Motor neuron (in vitro differentiated cells): Measurements from ENCODE around the gene ITGA8. TPM values are rescaled to one million over a fixed set of nuclear protein-coding genes. Genes with fewer than 3 reads are reported as not detected.
A peak's percentile ranks its signal among the peaks of the same experiment; 100 is the strongest.

Experiments used
- ATAC-seq, 8 experiments: fragments of 200-7000 bp; cut with Tn5 transposase; replicated peaks in 6 of 8; 2 replicates each; pipeline ENCODE4 v1.8.0; 2021; ENCODE audit warnings: mild to moderate bottlenecking in 8 of 8, moderate library complexity in 8 of 8
- H3K27ac ChIP-seq, 2 donors: fragments of 250-450 bp; sonication (Bioruptor Pico); 2 replicates each; pipeline ENCODE4 v1.9.0; 2021; ENCODE audit warnings: antibody characterized with exemption in 2 of 2, mild to moderate bottlenecking in 2 of 2, moderate library complexity in 1 of 2
- H3K4me1 ChIP-seq, 2 donors: fragments of 250-450 bp; sonication (Bioruptor Pico); replicated peaks in 1 of 2; 2 replicates each; pipeline ENCODE4 v1.6.1; 2021; ENCODE audit warnings: antibody characterized with exemption in 2 of 2, mild to moderate bottlenecking in 2 of 2, moderate library complexity in 1 of 2
- H3K4me3 ChIP-seq, 5 donors: fragments of 250-450 bp; sonication (Bioruptor Pico); 2 replicates each; pipeline ENCODE4 v1.9.0; 2021; ENCODE audit warnings: antibody characterized with exemption in 5 of 5, mild to moderate bottlenecking in 5 of 5, moderate library complexity in 4 of 5
- WGBS, 10 experiments: fragments of 450-650 bp; shearing (Covaris generic); methylation state at CpG; one replicate each; pipeline ENCODE4 v1.0.0; 2022; 5-methylcytosine and 5-hydroxymethylcytosine counted together
- in situ Hi-C, 9 experiments: fragments of 400-800 bp; cut with MboI; loops; one replicate each; pipeline ENCODE4 v1.15.0; 2021; ENCODE audit warnings: low sequenced_read_pairs in 9 of 9, low pct_unique_long_range_greater_than_20kb in 2 of 9; ENCODE audit not compliant: unreplicated experiment in 9 of 9
- total RNA-seq, 8 experiments: library from RNA; unstranded; fragments of 300-600 nt; gene quantifications; 2 replicates each; pipeline versions ENCODE4 v1.2.3 to v1.2.4, GENCODE V29; 2022

The ITGA8 gene
- total RNA-seq, 8 experiments from 2014 or later, result 0.33 to 19.0 (median 1.3) TPM

DNA sequence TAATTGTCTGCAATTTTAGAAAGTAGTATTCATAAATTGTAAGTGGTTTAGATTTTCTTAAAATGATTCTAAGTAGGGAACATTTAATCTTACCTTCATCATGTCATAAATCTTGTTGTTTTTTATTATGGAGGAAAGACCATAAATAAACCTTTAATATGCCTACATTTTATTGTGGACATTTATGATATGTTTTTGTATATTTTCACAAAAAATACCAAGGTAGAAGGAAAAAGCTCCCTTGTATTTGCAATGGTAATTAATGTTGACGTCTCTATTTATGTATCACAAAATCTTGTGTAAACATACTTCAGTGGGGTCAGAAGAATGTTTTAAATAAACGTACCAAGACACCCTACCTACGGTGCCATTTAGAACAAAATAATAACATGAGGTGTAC lies 193.0 kb downstream of the ITGA8 start:
- Histone ChIP-seq H3K4me3 (no peak overlapping the region), H3K27ac (no peak overlapping the region), H3K4me1 (no peaks in the 10 kb centered on the region)
- in situ Hi-C loops, result no loop called here
- ATAC-seq, result peak in 1 of 8 experiments; percentile 30
- 6 to 78% (median 40%) methylated on average over 1 to 3 of the region's 3 CpGs; no CpG with 5 or more reads in 1 of the 10 experiments for WGBS, 10 experiments

DNA sequence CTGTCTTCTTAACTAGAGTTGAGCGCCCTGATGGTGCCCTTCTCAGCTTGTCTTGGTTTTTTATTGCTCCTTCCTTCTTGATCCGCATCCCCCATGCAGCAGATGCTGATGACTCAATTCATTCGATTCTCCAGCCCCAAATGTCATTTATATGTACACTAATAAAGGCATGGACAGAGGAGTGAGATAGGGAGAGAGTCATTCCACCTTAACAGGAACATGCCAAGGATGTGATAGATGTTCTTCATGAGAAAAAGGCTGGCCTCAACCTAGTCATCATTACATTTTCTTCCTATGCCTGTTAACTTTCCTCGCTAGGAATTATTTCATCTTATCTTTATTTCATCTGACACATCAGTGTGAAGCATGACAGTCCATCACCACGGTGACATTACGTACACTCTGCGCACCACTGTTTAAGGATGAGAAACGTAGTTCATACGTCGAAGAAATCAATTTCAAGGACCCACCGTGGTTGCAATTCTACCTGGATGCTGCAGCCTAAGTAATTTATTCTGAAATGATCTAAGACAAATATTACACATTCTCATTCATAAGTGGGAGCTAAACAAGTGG lies 198.3 kb downstream of the ITGA8 start:
- in situ Hi-C loops, result no loop called here
- H3K4me3 ChIP-seq, result no peak overlapping the region
- H3K27ac ChIP-seq, result no peak overlapping the region
- peak in 4 of 8 experiments; percentile 32 to 70 (median 48) for ATAC-seq
- 65 to 100% (median 80%) methylated on average over 2 to 11 of the region's 11 CpGs; no CpG with 5 or more reads in 1 of the 10 experiments for WGBS, 10 experiments
- H3K4me1 ChIP-seq, result no peaks in the 10 kb centered on the region

DNA sequence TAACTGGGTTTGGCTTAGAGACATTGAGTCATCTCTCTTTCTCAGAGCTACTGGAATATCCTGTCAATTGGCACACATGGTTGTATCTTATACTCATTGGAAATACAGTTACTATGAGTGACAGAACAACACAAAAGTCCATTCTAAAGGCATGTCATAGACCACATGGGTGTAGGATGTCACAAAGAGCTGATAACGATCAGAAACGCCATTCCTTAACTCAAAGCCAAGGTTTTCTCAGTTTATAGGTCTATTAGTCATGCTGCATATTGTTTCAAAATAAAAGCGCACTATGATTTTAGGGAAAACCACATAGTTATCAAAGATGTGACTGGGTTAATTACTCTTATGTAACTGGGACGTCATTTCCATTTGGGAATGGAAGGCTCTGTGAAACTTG lies 201.5 kb downstream of the ITGA8 start:
- Histone ChIP-seq H3K4me3 (no peak overlapping the region), H3K4me1 (no peaks in the 10 kb centered on the region), H3K27ac (no peak overlapping the region)
- ATAC-seq, result peak in 1 of 8 experiments; percentile 76
- in situ Hi-C loops, result no loop called here
- 0 to 94% (median 80%) methylated on average over 2 to 4 of the region's 4 CpGs; no CpG with 5 or more reads in 3 of the 10 experiments for WGBS, 10 experiments

DNA sequence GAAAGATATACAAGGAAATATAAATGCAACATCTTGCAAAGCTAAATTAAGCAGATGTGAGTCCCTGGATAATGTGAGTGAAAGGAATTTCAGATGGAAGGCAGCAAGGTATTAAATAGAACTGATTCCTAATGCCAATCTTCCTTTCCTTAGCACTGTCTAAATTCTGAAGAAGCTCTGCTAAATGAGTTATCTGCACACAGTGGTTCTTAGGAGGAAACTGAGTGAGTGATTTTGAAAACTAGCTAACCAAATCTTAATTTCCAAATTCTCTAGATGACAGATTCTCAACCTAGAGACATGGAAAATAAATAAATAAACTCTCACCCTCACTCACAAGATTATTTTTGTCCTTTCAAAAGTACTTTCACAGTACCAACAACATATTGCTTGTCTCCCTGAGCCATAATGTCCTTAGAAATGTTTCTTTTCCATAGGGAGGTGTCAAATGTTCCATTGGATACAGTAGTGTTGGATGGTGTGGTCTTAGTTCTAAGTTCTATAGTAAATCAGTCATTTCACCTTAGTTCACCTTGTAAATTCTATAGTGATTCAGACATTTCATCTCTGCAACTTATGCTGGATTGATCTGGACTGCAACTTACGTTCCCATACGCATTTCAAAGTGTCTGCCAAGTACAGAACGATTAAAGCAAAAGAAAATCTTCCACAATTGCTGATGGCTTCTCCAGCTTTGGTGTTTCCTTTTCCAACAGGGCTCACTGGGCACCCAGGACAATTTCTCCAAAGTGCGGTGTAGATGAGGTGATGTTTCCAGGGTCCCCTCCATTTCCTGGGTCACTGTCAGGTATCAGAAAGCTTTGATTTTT lies 203.3 kb downstream of the ITGA8 start:
- in situ Hi-C loops, result no loop called here

DNA sequence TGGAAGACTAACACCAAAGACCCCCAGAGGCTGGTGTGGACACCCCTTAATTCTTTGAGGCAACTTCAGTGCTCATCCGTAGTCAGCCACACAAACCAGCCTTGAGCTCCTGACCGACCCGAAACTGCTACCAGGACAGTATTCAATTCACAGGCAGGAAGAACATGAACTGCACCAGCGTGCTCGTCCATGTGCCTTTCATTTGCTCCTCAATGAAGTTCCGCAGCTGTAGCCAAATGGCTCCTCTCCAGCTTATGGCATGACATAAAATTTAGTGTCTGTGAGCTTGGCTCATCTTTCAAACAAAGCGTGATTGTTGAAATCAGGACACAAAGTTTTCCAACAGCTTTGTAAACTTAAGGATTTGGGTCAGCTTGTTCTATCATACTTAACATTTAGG lies 204.5 kb downstream of the ITGA8 start:
- Histone ChIP-seq H3K27ac (no peak overlapping the region), H3K4me3 (no peak overlapping the region), H3K4me1 (no peaks in the 10 kb centered on the region)
- peak in 3 of 8 experiments; percentile 29 to 63 (median 51) for ATAC-seq
- WGBS, 10 experiments, result 0 to 93% (median 78%) methylated on average over 1 to 7 of the region's 7 CpGs; no CpG with 5 or more reads in 2 of the 10 experiments
- in situ Hi-C loops, result no loop called here

More for the DNA sequence above, 203.3 kb downstream of the ITGA8 start:
- Histone ChIP-seq H3K27ac (no peak overlapping the region), H3K4me3 (no peak overlapping the region), H3K4me1 (no peaks in the 10 kb centered on the region)
- ATAC-seq, result no peak
- 67 to 100% (median 80%) methylated on average over 1 to 4 of the region's 4 CpGs; no CpG with 5 or more reads in 5 of the 10 experiments for WGBS, 10 experiments

DNA sequence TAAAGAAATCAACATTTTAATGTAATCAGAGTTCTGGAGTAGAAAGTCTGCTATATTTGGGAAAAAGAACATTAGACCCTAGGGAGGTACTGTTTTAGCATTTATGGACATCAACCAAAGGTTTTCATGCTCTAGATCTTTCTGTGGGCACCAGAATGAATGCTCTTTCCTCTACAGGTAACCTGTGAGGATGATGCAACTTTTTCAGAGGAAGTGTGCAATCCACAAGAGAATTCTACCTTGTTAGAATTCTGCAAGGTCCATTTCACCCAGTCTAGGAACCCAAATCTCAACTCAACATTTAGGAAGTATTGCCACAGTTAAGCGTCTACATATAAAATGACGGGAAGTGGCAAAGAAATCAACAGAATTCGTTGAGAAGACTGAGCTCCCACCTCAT lies 208.8 kb downstream of the ITGA8 start:
- H3K4me3 ChIP-seq, result no peak overlapping the region
- ATAC-seq, result no peak
- no peak overlapping the region for H3K27ac ChIP-seq
- H3K4me1 ChIP-seq, result no peaks in the 10 kb centered on the region
- 41 to 80% (median 61%) methylated on average over 1 to 3 of the region's 3 CpGs; no CpG with 5 or more reads in 4 of the 10 experiments for WGBS, 10 experiments
- in situ Hi-C loops, result no loop called here

DNA sequence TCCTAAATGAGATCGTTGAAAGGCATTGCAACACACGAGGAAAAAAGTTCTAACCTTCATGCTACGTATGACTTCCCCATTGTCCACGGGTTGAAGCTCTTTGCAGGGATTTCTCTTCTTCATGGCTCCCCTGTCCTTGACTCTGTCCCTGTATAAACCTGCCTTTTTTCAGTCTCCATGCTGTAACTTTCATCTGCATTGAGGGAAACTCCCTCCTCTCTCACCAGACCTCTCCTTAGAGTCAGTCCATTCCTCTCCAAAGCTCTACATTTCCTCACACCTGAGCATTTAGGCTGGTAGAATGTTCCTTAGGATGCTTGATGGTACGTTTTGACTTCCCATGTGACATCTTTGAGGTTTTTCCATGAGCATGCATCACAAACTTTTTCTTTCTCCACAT lies 214.4 kb downstream of the ITGA8 start:
- in situ Hi-C loops, result no loop called here
- WGBS, 10 experiments, result 29 to 91% (median 74%) methylated on average over 1 to 5 of the region's 5 CpGs; no CpG with 5 or more reads in 1 of the 10 experiments
- ATAC-seq, result peak in 2 of 8 experiments; percentile 53 to 60
- Histone ChIP-seq H3K4me3 (no peak overlapping the region), H3K27ac (no peak overlapping the region), H3K4me1 (no peaks in the 10 kb centered on the region)

DNA sequence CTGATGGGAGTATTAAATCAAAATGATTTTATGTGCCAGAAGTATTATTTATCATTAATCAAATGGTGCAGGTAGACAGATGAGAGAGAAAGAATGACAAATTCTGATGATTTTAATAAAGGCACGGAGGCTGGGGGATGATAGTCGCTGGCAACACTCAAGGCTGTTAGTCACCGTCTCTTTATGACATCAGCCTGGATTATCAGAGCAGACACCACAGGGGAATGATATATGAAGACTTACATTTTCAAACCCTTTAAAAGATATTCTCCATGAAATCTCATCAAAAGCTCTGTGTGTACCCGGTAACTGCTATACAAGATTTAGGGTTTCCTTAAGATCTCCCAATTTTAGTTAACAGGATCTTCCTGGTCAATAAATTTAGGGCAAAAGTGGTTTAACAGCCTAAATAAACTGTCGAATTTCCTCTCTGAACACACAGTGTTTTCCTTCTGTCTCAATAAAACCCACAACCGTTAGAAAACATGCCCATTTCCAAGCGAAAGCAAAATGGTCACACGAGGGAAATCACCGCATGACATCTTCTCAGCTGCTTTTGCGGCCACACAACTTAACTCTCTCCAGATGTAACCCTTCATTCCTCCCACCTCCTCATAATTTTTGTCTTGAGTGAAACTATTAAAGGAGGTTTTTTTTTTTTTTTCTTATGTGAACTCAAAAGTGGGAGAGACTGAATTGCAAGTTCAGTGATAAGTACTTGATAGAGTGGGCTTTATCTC lies 215.5 kb downstream of the ITGA8 start:
- WGBS, 10 experiments, result 2 to 92% (median 72%) methylated on average over 2 to 10 of the region's 10 CpGs; no CpG with 5 or more reads in 1 of the 10 experiments
- no peak overlapping the region for H3K27ac ChIP-seq
- no peak overlapping the region for H3K4me3 ChIP-seq
- peak in 6 of 8 experiments; percentile 46 to 90 (median 64) for ATAC-seq
- H3K4me1 ChIP-seq, result no peaks in the 10 kb centered on the region
- in situ Hi-C loops, result no loop called here

DNA sequence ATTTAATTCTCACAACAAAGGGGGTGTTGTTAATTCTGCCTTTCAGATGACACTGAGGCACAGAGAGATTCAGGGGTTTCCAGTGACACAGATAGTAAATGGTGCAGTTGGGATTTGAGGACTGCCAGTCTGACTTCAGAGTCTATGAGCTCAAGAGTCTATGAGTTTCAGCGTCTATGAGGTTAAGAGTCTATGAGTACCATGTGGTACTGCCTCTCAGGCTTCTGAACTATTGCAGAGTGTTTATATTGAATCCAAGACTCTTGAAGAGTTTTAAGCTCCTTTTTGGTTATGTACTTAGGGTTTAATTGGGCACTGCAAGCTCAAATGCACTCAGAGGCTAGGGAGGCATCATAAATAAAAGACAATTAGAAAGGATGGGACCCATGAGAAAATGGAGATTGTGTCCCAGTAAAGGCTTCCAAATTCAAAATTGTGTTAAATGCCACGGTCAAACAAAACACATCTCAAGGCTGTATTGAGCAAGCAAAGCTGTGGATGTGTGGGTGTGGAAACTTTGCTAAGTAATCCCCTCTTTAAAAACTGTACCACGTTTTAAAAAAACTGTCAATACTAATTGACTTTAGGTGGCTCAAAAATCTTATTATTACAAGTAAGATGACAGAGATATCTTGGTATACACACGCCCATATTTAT lies 224.7 kb downstream of the ITGA8 start:
- H3K27ac ChIP-seq, result no peak overlapping the region
- in situ Hi-C loops, result no loop called here
- ATAC-seq, result peak in 2 of 8 experiments; percentile 63 to 65
- WGBS, 10 experiments, result 23 to 60% (median 31%) methylated on average over 1 to 4 of the region's 4 CpGs; no CpG with 5 or more reads in 1 of the 10 experiments
- no peak overlapping the region for H3K4me3 ChIP-seq
- H3K4me1 ChIP-seq, result peaks cover 0 to 4% of the 10 kb centered on the region in 2 donors

DNA sequence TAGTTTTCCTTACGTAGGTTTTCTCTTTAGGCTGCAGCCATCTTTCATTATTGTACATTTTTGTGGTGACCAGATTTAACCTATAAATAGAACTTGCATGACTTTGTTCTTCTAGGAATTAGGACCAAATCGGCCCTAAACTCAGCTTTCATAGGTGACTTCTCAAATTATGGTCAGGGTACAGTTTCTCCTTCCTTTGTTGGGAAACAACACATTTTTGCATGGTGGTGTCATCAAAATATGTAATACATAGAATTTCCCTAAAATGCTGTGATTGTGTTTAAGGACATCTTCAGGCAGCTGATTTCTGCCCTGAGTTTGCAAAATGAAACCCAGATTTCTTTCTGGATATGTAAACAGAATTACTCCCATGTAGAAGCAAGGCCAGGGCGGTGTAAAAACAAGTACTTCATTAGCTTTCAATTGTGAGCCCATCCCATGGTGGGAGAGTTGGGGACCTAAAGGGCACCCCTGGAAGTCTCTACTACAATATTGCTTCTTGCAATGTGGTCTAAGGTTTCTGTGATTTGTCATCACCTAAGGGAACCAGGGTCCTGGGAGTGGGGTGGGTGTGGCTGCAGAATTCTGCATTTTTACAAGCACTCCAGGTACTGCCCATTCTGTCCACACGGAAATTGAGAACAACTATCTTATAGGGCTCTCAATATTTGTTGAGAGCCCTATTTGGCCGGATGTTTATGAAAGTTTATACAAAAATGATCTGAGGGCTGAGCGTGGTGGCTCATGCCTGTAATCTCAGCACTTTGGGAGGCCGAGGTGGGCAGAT lies 227.7 kb downstream of the ITGA8 start:
- ATAC-seq, result peak in 3 of 8 experiments; percentile 44 to 78 (median 75)
- 19 to 100% (median 89%) methylated on average over 1 to 6 of the region's 7 CpGs for WGBS, 10 experiments

DNA sequence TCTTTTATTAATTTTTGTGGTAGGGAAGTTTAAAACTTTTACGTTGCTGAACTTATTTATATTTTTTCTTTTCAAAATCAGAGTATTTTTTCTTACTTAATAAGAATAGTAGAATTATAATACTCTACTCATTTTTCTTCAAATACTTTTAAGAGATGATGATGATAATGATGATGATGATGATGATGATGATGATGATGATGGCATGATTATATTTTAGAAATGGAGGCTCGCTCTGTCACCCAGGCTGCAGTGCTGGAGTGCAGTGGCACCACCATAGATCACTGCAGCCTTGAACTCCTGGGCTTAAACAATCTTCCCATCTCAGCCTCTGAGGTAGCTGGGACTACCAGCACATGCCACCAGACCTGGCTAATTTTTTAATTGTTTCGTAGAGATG lies 230.3 kb downstream of the ITGA8 start:
- in situ Hi-C loops, result no loop called here
- no peak for ATAC-seq
- 82 to 100% (median 92%) methylated on average over 1 to 3 of the region's 3 CpGs for WGBS, 10 experiments
- H3K4me1 ChIP-seq, result no peaks in the 10 kb centered on the region
- no peak overlapping the region for H3K27ac ChIP-seq
- no peak overlapping the region for H3K4me3 ChIP-seq

More for the DNA sequence above, 227.7 kb downstream of the ITGA8 start:
- Histone ChIP-seq H3K4me3 (no peak overlapping the region), H3K27ac (no peak overlapping the region), H3K4me1 (peaks cover 0 to 4% of the 10 kb centered on the region in 2 donors)
- in situ Hi-C loops, result no loop called here

DNA sequence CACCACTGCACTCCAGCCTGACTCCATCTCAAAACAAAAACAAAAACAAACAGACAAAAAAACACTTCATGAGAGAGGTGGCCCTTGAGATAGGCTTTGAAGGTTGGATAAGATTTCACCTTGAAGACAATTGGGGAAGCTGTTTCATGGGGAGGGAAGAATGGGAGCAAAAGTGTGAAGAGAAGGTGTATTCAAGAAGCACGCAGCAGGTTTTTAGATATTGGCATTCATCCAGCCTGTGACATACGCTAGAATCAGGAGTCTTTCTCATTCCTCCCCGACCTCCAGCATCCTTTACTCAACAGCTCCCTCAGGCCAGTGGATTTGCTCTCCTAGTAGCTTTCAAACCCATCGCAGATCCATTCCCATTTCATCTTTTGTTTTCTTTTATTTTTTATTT lies 232.3 kb downstream of the ITGA8 start:
- ATAC-seq, result no peak
- Histone ChIP-seq H3K4me1 (peaks cover 0 to 2% of the 10 kb centered on the region in 2 donors), H3K27ac (no peak overlapping the region), H3K4me3 (no peak overlapping the region)
- in situ Hi-C loops, result no loop called here
- WGBS, 10 experiments, result 52 to 100% (median 90%) methylated on average over 1 to 4 of the region's 4 CpGs; no CpG with 5 or more reads in 1 of the 10 experiments
